ENCODE results near the gene ANAPC7.
"Not testable (repeated sequence)": the region's sequence is repeated elsewhere in the genome, so short reads cannot be mapped to it uniquely, and the experiment has no call there.

Gene ANAPC7

GRCh38 chr12:110347767-110348166, 55.7 kb downstream of the ANAPC7 start:
- 100% methylated on average over 7 to 8 of the region's 8 CpGs for WGBS, 2 experiments (ENCODE audit: insufficient coverage in 2 of 2)
- H3K36me3 ChIP-seq (ENCODE audit: control insufficient read depth, insufficient read depth, low read length) = peaks cover 89% of the 10 kb centered on the region
- H3K4me3 ChIP-seq (ENCODE audit: extremely low read depth, insufficient read depth, low read length, poor library complexity, severe bottlenecking) = no peak overlapping the region
- H3K4me1 ChIP-seq (ENCODE audit: control insufficient read depth, insufficient read depth, low read length, poor library complexity, severe bottlenecking) = no peaks in the 10 kb centered on the region
- H3K9me3 ChIP-seq (ENCODE audit: control insufficient read depth, low read length) = no peaks in the 10 kb centered on the region
- no peak overlapping the region for H3K27ac ChIP-seq (ENCODE audit: low read depth, low read length, severe bottlenecking)

- Histone ChIP-seq H3K9me3 (ENCODE audit: control insufficient read depth, low read length) (no peaks in the 10 kb centered on the region), H3K36me3 (ENCODE audit: control insufficient read depth, insufficient read depth, low read length) (peaks cover 100% of the 10 kb centered on the region), H3K27ac (ENCODE audit: low read depth, low read length, severe bottlenecking) (no peak overlapping the region), H3K4me1 (ENCODE audit: control insufficient read depth, insufficient read depth, low read length, poor library complexity, severe bottlenecking) (no peaks in the 10 kb centered on the region), H3K4me3 (ENCODE audit: extremely low read depth, insufficient read depth, low read length, poor library complexity, severe bottlenecking) (no peak overlapping the region)
- 93 to 95% methylated on average over 11 to 12 of the region's 12 CpGs for WGBS, 2 experiments (ENCODE audit: insufficient coverage in 2 of 2)
Observed at GRCh38 chr12:110345963-110346362, 57.5 kb downstream of the ANAPC7 start.

- H3K4me1 ChIP-seq (ENCODE audit: control insufficient read depth, insufficient read depth, low read length, poor library complexity, severe bottlenecking) = no peaks in the 10 kb centered on the region
- WGBS, 2 experiments (ENCODE audit: insufficient coverage in 2 of 2) = 90 to 91% methylated on average over 9 to 10 of the region's 11 CpGs
- peaks cover 100% of the 10 kb centered on the region for H3K36me3 ChIP-seq (ENCODE audit: control insufficient read depth, insufficient read depth, low read length)
- H3K4me3 ChIP-seq (ENCODE audit: extremely low read depth, insufficient read depth, low read length, poor library complexity, severe bottlenecking) = no peak overlapping the region
- H3K27ac ChIP-seq (ENCODE audit: low read depth, low read length, severe bottlenecking) = no peak overlapping the region
- no peaks in the 10 kb centered on the region for H3K9me3 ChIP-seq (ENCODE audit: control insufficient read depth, low read length)
Observed at GRCh38 chr12:110345176-110345661, 58.3 kb downstream of the ANAPC7 start.

GRCh38 chr12:110344657-110345056, 58.9 kb downstream of the ANAPC7 start:
- WGBS, 2 experiments (ENCODE audit: insufficient coverage in 2 of 2) = 94% methylated on average over 10 of the region's 11 CpGs
- H3K4me3 ChIP-seq (ENCODE audit: extremely low read depth, insufficient read depth, low read length, poor library complexity, severe bottlenecking) = no peak overlapping the region
- peaks cover 100% of the 10 kb centered on the region for H3K36me3 ChIP-seq (ENCODE audit: control insufficient read depth, insufficient read depth, low read length)
- H3K4me1 ChIP-seq (ENCODE audit: control insufficient read depth, insufficient read depth, low read length, poor library complexity, severe bottlenecking) = no peaks in the 10 kb centered on the region
- H3K27ac ChIP-seq (ENCODE audit: low read depth, low read length, severe bottlenecking) = no peak overlapping the region
- no peaks in the 10 kb centered on the region for H3K9me3 ChIP-seq (ENCODE audit: control insufficient read depth, low read length)

- H3K36me3 ChIP-seq (ENCODE audit: control insufficient read depth, insufficient read depth, low read length) = peaks cover 100% of the 10 kb centered on the region
- no peak overlapping the region for H3K4me3 ChIP-seq (ENCODE audit: extremely low read depth, insufficient read depth, low read length, poor library complexity, severe bottlenecking)
- no peaks in the 10 kb centered on the region for H3K9me3 ChIP-seq (ENCODE audit: control insufficient read depth, low read length)
- no peaks in the 10 kb centered on the region for H3K4me1 ChIP-seq (ENCODE audit: control insufficient read depth, insufficient read depth, low read length, poor library complexity, severe bottlenecking)
- H3K27ac ChIP-seq (ENCODE audit: low read depth, low read length, severe bottlenecking) = no peak overlapping the region
- 98 to 100% methylated on average over 3 to 6 of the region's 9 CpGs for WGBS, 2 experiments (ENCODE audit: insufficient coverage in 2 of 2)
Observed at GRCh38 chr12:110343736-110344555, 59.6 kb downstream of the ANAPC7 start.

GRCh38 chr12:110343114-110343513, 60.4 kb downstream of the ANAPC7 start:
- H3K36me3 ChIP-seq (ENCODE audit: control insufficient read depth, insufficient read depth, low read length) = peaks cover 100% of the 10 kb centered on the region
- no peaks in the 10 kb centered on the region for H3K4me1 ChIP-seq (ENCODE audit: control insufficient read depth, insufficient read depth, low read length, poor library complexity, severe bottlenecking)
- WGBS, 2 experiments (ENCODE audit: insufficient coverage in 2 of 2) = 77 to 96% methylated on average over 1 to 2 of the region's 5 CpGs
- H3K27ac ChIP-seq (ENCODE audit: low read depth, low read length, severe bottlenecking) = no peak overlapping the region
- no peaks in the 10 kb centered on the region for H3K9me3 ChIP-seq (ENCODE audit: control insufficient read depth, low read length)
- no peak overlapping the region for H3K4me3 ChIP-seq (ENCODE audit: extremely low read depth, insufficient read depth, low read length, poor library complexity, severe bottlenecking)

GRCh38 chr12:110342157-110342556, 61.4 kb downstream of the ANAPC7 start:
- H3K4me1 ChIP-seq (ENCODE audit: control insufficient read depth, insufficient read depth, low read length, poor library complexity, severe bottlenecking) = no peaks in the 10 kb centered on the region
- no peak overlapping the region for H3K4me3 ChIP-seq (ENCODE audit: extremely low read depth, insufficient read depth, low read length, poor library complexity, severe bottlenecking)
- no peaks in the 10 kb centered on the region for H3K9me3 ChIP-seq (ENCODE audit: control insufficient read depth, low read length)
- peaks cover 100% of the 10 kb centered on the region for H3K36me3 ChIP-seq (ENCODE audit: control insufficient read depth, insufficient read depth, low read length)
- WGBS, 2 experiments (ENCODE audit: insufficient coverage in 2 of 2) = 93 to 97% methylated on average over 15 of the region's 15 CpGs
- no peak overlapping the region for H3K27ac ChIP-seq (ENCODE audit: low read depth, low read length, severe bottlenecking)

GRCh38 chr12:110340706-110341105, 62.8 kb downstream of the ANAPC7 start:
- H3K36me3 ChIP-seq (ENCODE audit: control insufficient read depth, insufficient read depth, low read length) = peaks cover 100% of the 10 kb centered on the region
- 94 to 97% methylated on average over 11 to 17 of the region's 18 CpGs for WGBS, 2 experiments (ENCODE audit: insufficient coverage in 2 of 2)
- H3K4me3 ChIP-seq (ENCODE audit: extremely low read depth, insufficient read depth, low read length, poor library complexity, severe bottlenecking) = no peak overlapping the region
- H3K9me3 ChIP-seq (ENCODE audit: control insufficient read depth, low read length) = no peaks in the 10 kb centered on the region
- H3K27ac ChIP-seq (ENCODE audit: low read depth, low read length, severe bottlenecking) = peak overlapping the region; percentile 47
- H3K4me1 ChIP-seq (ENCODE audit: control insufficient read depth, insufficient read depth, low read length, poor library complexity, severe bottlenecking) = no peaks in the 10 kb centered on the region

- not testable (repeated sequence) for H3K4me3 ChIP-seq (ENCODE audit: extremely low read depth, insufficient read depth, low read length, poor library complexity, severe bottlenecking); H3K4me1 ChIP-seq (ENCODE audit: control insufficient read depth, insufficient read depth, low read length, poor library complexity, severe bottlenecking); H3K27ac ChIP-seq (ENCODE audit: low read depth, low read length, severe bottlenecking); H3K9me3 ChIP-seq (ENCODE audit: control insufficient read depth, low read length)
- 92% methylated on average over 4 to 7 of the region's 8 CpGs for WGBS, 2 experiments (ENCODE audit: insufficient coverage in 2 of 2)
- peaks cover 100% of the 10 kb centered on the region for H3K36me3 ChIP-seq (ENCODE audit: control insufficient read depth, insufficient read depth, low read length)
Observed at GRCh38 chr12:110340261-110340660, 63.2 kb downstream of the ANAPC7 start.

- no peaks in the 10 kb centered on the region for H3K9me3 ChIP-seq (ENCODE audit: control insufficient read depth, low read length)
- H3K4me3 ChIP-seq (ENCODE audit: extremely low read depth, insufficient read depth, low read length, poor library complexity, severe bottlenecking) = no peak overlapping the region
- H3K4me1 ChIP-seq (ENCODE audit: control insufficient read depth, insufficient read depth, low read length, poor library complexity, severe bottlenecking) = no peaks in the 10 kb centered on the region
- H3K36me3 ChIP-seq (ENCODE audit: control insufficient read depth, insufficient read depth, low read length) = peaks cover 100% of the 10 kb centered on the region
- no peak overlapping the region for H3K27ac ChIP-seq (ENCODE audit: low read depth, low read length, severe bottlenecking)
- WGBS, 2 experiments (ENCODE audit: insufficient coverage in 2 of 2) = 99% methylated on average over 6 to 7 of the region's 8 CpGs
Observed at GRCh38 chr12:110339184-110339952, 64.1 kb downstream of the ANAPC7 start.

Data from mesodermal cell (in vitro differentiated cells).